ENCODE data around the gene CLSTN1.

The CLSTN1 gene

GRCh38 chr1:9823943-9824701 lies at the start of gene CLSTN1:
TSS of gene CLSTN1 (minus strand) at chr1:9823965. CDS start at chr1:9823733, 232 bp downstream.
- peak; percentile 60 for DNase-seq

GRCh38 chr1:9873385-9873784 lies 49.6 kb upstream of the CLSTN1 start:
- DNase-seq: no peak

- no peak for DNase-seq
These were observed 48.8 kb upstream of the CLSTN1 start for GRCh38 chr1:9872430-9873165.

- DNase-seq: no peak
These were observed 48.1 kb upstream of the CLSTN1 start for GRCh38 chr1:9871707-9872425.

GRCh38 chr1:9871021-9871420 lies 47.3 kb upstream of the CLSTN1 start:
- DNase-seq: no peak

- no peak for DNase-seq
These were observed 46.8 kb upstream of the CLSTN1 start for GRCh38 chr1:9870572-9870971.

GRCh38 chr1:9869831-9870251 lies 46.1 kb upstream of the CLSTN1 start:
- DNase-seq: no peak

- DNase-seq: no peak
These were observed 44.5 kb upstream of the CLSTN1 start for GRCh38 chr1:9868244-9868590.

GRCh38 chr1:9867408-9868243 lies 43.9 kb upstream of the CLSTN1 start:
- peak; percentile 11 for DNase-seq

GRCh38 chr1:9866836-9867235 lies 43.1 kb upstream of the CLSTN1 start:
- DNase-seq: no peak

GRCh38 chr1:9865724-9866123 lies 42.0 kb upstream of the CLSTN1 start:
- DNase-seq: no peak

GRCh38 chr1:9863371-9863770 lies 39.6 kb upstream of the CLSTN1 start:
- no peak for DNase-seq

- no peak for DNase-seq
These were observed 37.6 kb upstream of the CLSTN1 start for GRCh38 chr1:9861360-9861759.

GRCh38 chr1:9860887-9861286 lies 37.1 kb upstream of the CLSTN1 start:
- no peak for DNase-seq

- DNase-seq: no peak
These were observed 35.7 kb upstream of the CLSTN1 start for GRCh38 chr1:9859281-9860014.

- no peak for DNase-seq
These were observed 34.7 kb upstream of the CLSTN1 start for GRCh38 chr1:9858293-9859035.

GRCh38 chr1:9855186-9855585 lies 31.4 kb upstream of the CLSTN1 start:
- DNase-seq: no peak

- no peak for DNase-seq
These were observed 29.5 kb upstream of the CLSTN1 start for GRCh38 chr1:9853249-9853595.

- DNase-seq: no peak
These were observed 28.9 kb upstream of the CLSTN1 start for GRCh38 chr1:9852410-9853248.

- no peak for DNase-seq
These were observed 28.2 kb upstream of the CLSTN1 start for GRCh38 chr1:9852004-9852403.
